HG03159 (cell line): ENCODE measurements around the gene ZRANB2.

Experiments used
- ATAC-seq: cut with Tn5 transposase; IDR thresholded peaks from one replicate; pipeline ENCODE4 v1.9.1; 2021; ENCODE audit warnings: mild to moderate bottlenecking, moderate library complexity; ENCODE audit not compliant: unreplicated experiment

Gene ZRANB2

GRCh38 chr1:71080739-71081696, at the start of gene ZRANB2:
TSS of gene ZRANB2 (minus strand) at chr1:71081035. CDS start at chr1:71080995, 40 bp downstream.
- ATAC-seq, result peak; percentile 99

GRCh38 chr1:71128060-71128459, 47.2 kb upstream of the ZRANB2 start:
- no peak for ATAC-seq

GRCh38 chr1:71118086-71118485, 37.3 kb upstream of the ZRANB2 start:
- ATAC-seq, result no peak

GRCh38 chr1:71116729-71117128, 35.9 kb upstream of the ZRANB2 start:
- ATAC-seq, result no peak

GRCh38 chr1:71106658-71107322, 26.0 kb upstream of the ZRANB2 start:
- ATAC-seq, result no peak

GRCh38 chr1:71104417-71104816, 23.6 kb upstream of the ZRANB2 start:
- no peak for ATAC-seq

GRCh38 chr1:71101839-71102376, 21.1 kb upstream of the ZRANB2 start:
- ATAC-seq, result no peak

GRCh38 chr1:71097428-71097827, 16.6 kb upstream of the ZRANB2 start:
- ATAC-seq, result no peak

GRCh38 chr1:71094913-71095312, 14.1 kb upstream of the ZRANB2 start:
- ATAC-seq, result no peak

- no peak for ATAC-seq
Observed at GRCh38 chr1:71093938-71094337, 13.1 kb upstream of the ZRANB2 start.

- ATAC-seq, result no peak
Observed at GRCh38 chr1:71089536-71090270, 8.9 kb upstream of the ZRANB2 start.

- no peak for ATAC-seq
Observed at GRCh38 chr1:71088645-71089287, 7.9 kb upstream of the ZRANB2 start.

GRCh38 chr1:71087713-71088112, 6.9 kb upstream of the ZRANB2 start:
- no peak for ATAC-seq

- no peak for ATAC-seq
Observed at GRCh38 chr1:71087060-71087459, 6.2 kb upstream of the ZRANB2 start.

- no peak for ATAC-seq
Observed at GRCh38 chr1:71086331-71086730, 5.5 kb upstream of the ZRANB2 start.

GRCh38 chr1:71083271-71083670, 2.4 kb upstream of the ZRANB2 start:
- ATAC-seq, result no peak

GRCh38 chr1:71081697-71082080, 854 bp upstream of the ZRANB2 start:
- no peak for ATAC-seq

- peak; percentile 18 for ATAC-seq
Observed at GRCh38 chr1:71080230-71080738, 551 bp downstream of the ZRANB2 start.

- ATAC-seq, result no peak
Observed at GRCh38 chr1:71074681-71075080, 6.2 kb downstream of the ZRANB2 start.

- no peak for ATAC-seq
Observed at GRCh38 chr1:71072273-71072672, 8.6 kb downstream of the ZRANB2 start.
